Endothelial cell of umbilical vein (primary cell): Measurements from ENCODE around the gene NTN1. TPM values are rescaled to one million over a fixed set of nuclear protein-coding genes. Genes with fewer than 3 reads are reported as not detected.
"Not testable (repeated sequence)": the region's sequence is repeated elsewhere in the genome, so short reads cannot be mapped to it uniquely, and the experiment has no call there.

Source experiments
- BruUV-seq: library from RNA; stranded (reverse); fragments of 400-500 nt; replicated peaks from 2 replicates; lab custom pipeline; 2021; lab: Mats Ljungman, UMichigan
- CTCF ChIA-PET: fragments of 300-600, 350-600 bp; sonication (Branson Sonifier 250); formaldehyde crosslinking; loops from one replicate; lab custom pipeline; 2021; ENCODE audit warnings: antibody characterized with exemption, inconsistent platforms; lab: Charles Lee
- POLR2A ChIA-PET: fragments of 300-600, 350-600 bp; sonication (Branson Sonifier 250); formaldehyde crosslinking; loops from one replicate; lab custom pipeline; 2021; ENCODE audit warnings: antibody characterized with exemption, inconsistent platforms; lab: Charles Lee
- DNase-seq: peaks from one replicate; pipeline ENCODE4 v3.0.0-alpha.2; 2011; ENCODE audit warnings: low read depth, low spot score
- FAIRE-seq: peaks from 2 replicates; lab custom pipeline; 2011; peaks lifted over from hg19 to GRCh38; lab: Jason Lieb, UNC
- H2AFZ ChIP-seq: 2 replicates; pipeline ENCODE4 v1.6.0; 2012; ENCODE audit warnings: low read depth, low read length, control low read depth, inconsistent platforms
- H3K27ac ChIP-seq: 2 replicates; pipeline ENCODE4 v1.5.1; 2011; ENCODE audit warnings: low read depth, mild to moderate bottlenecking, control low read depth, low read length, moderate library complexity; ENCODE audit not compliant: insufficient read depth
- H3K27me3 ChIP-seq, 2 experiments: 2 replicates each; pipeline versions ENCODE4 v1.6.0 to v1.6.1; 2011; ENCODE audit warnings: low read length in 2 of 2, mixed read lengths in 1 of 2; ENCODE audit not compliant: control insufficient read depth in 2 of 2, insufficient read depth in 2 of 2
- H3K36me3 ChIP-seq, 2 experiments: 2 replicates in 1 of 2; 3 replicates in 1 of 2; pipeline ENCODE4 v1.5.1; 2011; ENCODE audit warnings: low read length in 2 of 2, mild to moderate bottlenecking in 1 of 2, moderate library complexity in 1 of 2; ENCODE audit not compliant: control insufficient read depth in 2 of 2, insufficient read depth in 2 of 2; ENCODE audit errors: extremely low read depth in 1 of 2
- H3K4me1 ChIP-seq: 3 replicates; pipeline ENCODE4 v1.5.1; 2011; ENCODE audit warnings: mild to moderate bottlenecking, low read length; ENCODE audit not compliant: control insufficient read depth, insufficient read depth; ENCODE audit errors: extremely low read depth
- H3K4me2 ChIP-seq: 2 replicates; pipeline ENCODE4 v1.6.1; 2011; ENCODE audit warnings: low read length, control low read depth, mixed read lengths; ENCODE audit not compliant: insufficient read depth
- H3K4me3 ChIP-seq, 3 experiments: fragments of 200-600 bp in 1 of 3; sonication (generic), shearing (Covaris generic) in 1 of 3; replicated peaks in 1 of 3; 2 replicates each; pipeline ENCODE4 v1.5.1; 2011 to 2016; ENCODE audit warnings: control low read depth in 3 of 3, low read length in 3 of 3, mild to moderate bottlenecking in 2 of 3, inconsistent platforms in 1 of 3, low read depth in 1 of 3, moderate library complexity in 1 of 3; ENCODE audit not compliant: insufficient read depth in 1 of 3
- H3K79me2 ChIP-seq: 2 replicates; pipeline ENCODE4 v1.6.0; 2012; ENCODE audit warnings: low read length, inconsistent platforms; ENCODE audit not compliant: control insufficient read depth, insufficient read depth
- H3K9ac ChIP-seq: replicated peaks from 2 replicates; pipeline ENCODE3; 2011; ENCODE audit warnings: low read length, control low read depth; ENCODE audit not compliant: insufficient read depth; ENCODE audit errors: extremely low read depth
- H3K9me1 ChIP-seq: replicated peaks from 3 replicates; pipeline ENCODE4 v1.6.0; 2011; ENCODE audit warnings: mild to moderate bottlenecking, low read length; ENCODE audit not compliant: control insufficient read depth, insufficient read depth; ENCODE audit errors: extremely low read depth
- H3K9me3 ChIP-seq: replicated peaks from 2 replicates; pipeline ENCODE4 v1.5.1; 2012; ENCODE audit warnings: low read length, inconsistent platforms; ENCODE audit not compliant: control insufficient read depth, insufficient read depth
- H4K20me1 ChIP-seq: replicated peaks from 2 replicates; pipeline ENCODE3; 2011; ENCODE audit warnings: mild to moderate bottlenecking, low read length; ENCODE audit not compliant: control insufficient read depth, insufficient read depth; ENCODE audit errors: extremely low read depth
- EZH2 ChIP-seq: IDR thresholded peaks from 2 replicates; pipeline ENCODE4 v1.6.1; 2012; ENCODE audit warnings: borderline replicate concordance, low read depth, mild to moderate bottlenecking, moderate library complexity, low read length, inconsistent platforms; ENCODE audit not compliant: severe bottlenecking
- FOS ChIP-seq: IDR thresholded peaks from 2 replicates; pipeline ENCODE4 v1.6.1; 2011; ENCODE audit warnings: mild to moderate bottlenecking, low read length, moderate library complexity, borderline replicate concordance; ENCODE audit not compliant: insufficient read depth
- GATA2 ChIP-seq: IDR thresholded peaks from 2 replicates; pipeline ENCODE4 v1.7.0; 2011; ENCODE audit warnings: low read depth, mild to moderate bottlenecking, moderate library complexity, mixed read lengths, low read length; ENCODE audit not compliant: insufficient read length, insufficient read depth
- JUN ChIP-seq: IDR thresholded peaks from 2 replicates; pipeline ENCODE4 v1.6.1; 2011; ENCODE audit warnings: borderline replicate concordance, low read depth; ENCODE audit not compliant: insufficient read length, insufficient read depth
- MAX ChIP-seq: IDR thresholded peaks from 2 replicates; pipeline ENCODE4 v1.6.1; 2011; ENCODE audit not compliant: insufficient read depth, insufficient read length
- MYC ChIP-seq: IDR thresholded peaks from one replicate; pipeline ENCODE4 v1.6.1; 2011; ENCODE audit warnings: mild to moderate bottlenecking, low read depth, low read length
- POLR2A ChIP-seq: IDR thresholded peaks from 2 replicates; pipeline ENCODE4 v1.6.1; 2012; ENCODE audit warnings: low read depth, mild to moderate bottlenecking, control low read depth, low read length
- POLR2AphosphoS5 ChIP-seq: IDR thresholded peaks from 2 replicates; pipeline ENCODE4 v1.6.1; 2012; ENCODE audit warnings: low read depth, mild to moderate bottlenecking, control low read depth, low read length, moderate library complexity; ENCODE audit not compliant: insufficient read depth
- dilution Hi-C: fragments of 300-500 bp; cut with MboI; formaldehyde crosslinking; loops from one replicate; pipeline ENCODE4 v1.15.0; 2019; ENCODE audit warnings: low sequenced_read_pairs; ENCODE audit not compliant: extremely low pct_ligation_motif_present
- intact Hi-C: fragments of 100-400 bp; cut with micrococcal nuclease; formaldehyde crosslinking; loops from one replicate; pipeline ENCODE4 v1.10.0; 2022
- polyA plus RNA-seq, 4 experiments: library from polyadenylated mRNA; depleted of rRNA in 3 of 4; stranded (reverse) in 3 of 4; unstranded in 1 of 4; fragments of >200 nt; gene quantifications; 2 replicates each; pipeline versions ENCODE4 v1.2.1 to v1.2.3, GENCODE V29; 2011 to 2012; ENCODE audit warnings: missing spikeins in 1 of 4
- total RNA-seq: library from RNA; stranded (reverse); gene quantifications from 2 replicates; pipeline ENCODE4 v1.2.3, GENCODE V29; 2021

The NTN1 gene
- total and polyA plus RNA-seq, 2 donors (not counting 3 experiments of a cell fraction or from before 2014, with no cell fraction given): 0.10 to 0.18 TPM

- Histone ChIP-seq H3K4me3 (no peak overlapping the region), H3K79me2 (no peaks in the 10 kb centered on the region), H2AFZ (no peak overlapping the region), H4K20me1 (no peaks in the 10 kb centered on the region), H3K36me3 (no peaks in the 10 kb centered on the region), H3K27ac (no peak overlapping the region), H3K9ac (no peak overlapping the region), H3K9me1 (no peaks in the 10 kb centered on the region), H3K4me1 (peaks cover 8% of the 10 kb centered on the region), H3K4me2 (no peak overlapping the region), H3K27me3 (no peaks in the 10 kb centered on the region), H3K9me3 (no peaks in the 10 kb centered on the region)
- CTCF ChIA-PET: interaction anchor here (1.2 kb wide), 1 partner anchor 15 kb away, joined by 3 read pairs; no protein-coding TSS in a partner anchor
- intact Hi-C loops: no loop called here
- peak; percentile 42 for DNase-seq
- dilution Hi-C loops: no loop called here
- POLR2A ChIA-PET: no interaction called here
- no peak for FAIRE-seq
- no peak for TF ChIP-seq GATA2
- no peak for TF ChIP-seq MAX
- TF ChIP-seq FOS: no peak
- TF ChIP-seq MYC: no peak
- no peak for TF ChIP-seq JUN
- no peak for TF ChIP-seq POLR2A
- TF ChIP-seq EZH2: no peak
- no peak for TF ChIP-seq POLR2AphosphoS5
- BruUV-seq: no TSS peak
Measured at GRCh38 chr17:9256751-9257629, 235.7 kb downstream of the NTN1 start.

GRCh38 chr17:9257630-9257965, 236.3 kb downstream of the NTN1 start:
- DNase-seq, H3K9me1 ChIP-seq, BruUV-seq, CTCF ChIA-PET, H2AFZ ChIP-seq, H3K27me3 ChIP-seq, H3K4me1 ChIP-seq, H4K20me1 ChIP-seq, H3K79me2 ChIP-seq, FAIRE-seq, intact Hi-C loops, dilution Hi-C loops, H3K4me3 ChIP-seq, H3K27ac ChIP-seq, H3K4me2 ChIP-seq, H3K36me3 ChIP-seq, H3K9ac ChIP-seq, H3K9me3 ChIP-seq, POLR2A ChIA-PET: not testable (repeated sequence)
